ENCODE results near the gene UMOD.

DNA sequence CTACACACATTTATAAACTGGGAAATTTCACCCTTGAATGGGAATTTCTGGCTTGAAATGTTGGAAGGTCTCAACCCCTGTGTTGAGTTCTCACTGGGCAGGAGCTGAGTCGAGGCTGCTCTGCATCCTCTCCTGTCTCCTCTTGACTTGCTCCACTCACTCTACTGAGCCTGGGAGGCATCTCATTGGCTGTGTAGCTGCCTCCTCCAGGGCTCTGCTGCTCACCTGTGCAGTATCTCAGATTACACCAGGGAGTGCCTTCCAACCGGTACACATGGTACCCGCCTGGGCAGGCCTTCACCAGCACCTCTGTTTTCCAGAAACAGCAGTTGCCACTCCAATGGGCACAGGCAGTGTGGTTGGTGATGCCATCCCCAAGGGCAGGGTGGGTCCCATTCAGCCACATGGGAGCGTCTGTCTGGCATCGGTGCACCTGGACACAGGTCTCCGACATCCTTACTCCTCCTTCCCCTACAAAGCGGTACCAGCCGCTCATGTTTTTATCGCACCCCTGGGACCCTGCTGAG is 28.9 kb downstream of the UMOD start:
- TF ChIP-seq, protein P1, sequence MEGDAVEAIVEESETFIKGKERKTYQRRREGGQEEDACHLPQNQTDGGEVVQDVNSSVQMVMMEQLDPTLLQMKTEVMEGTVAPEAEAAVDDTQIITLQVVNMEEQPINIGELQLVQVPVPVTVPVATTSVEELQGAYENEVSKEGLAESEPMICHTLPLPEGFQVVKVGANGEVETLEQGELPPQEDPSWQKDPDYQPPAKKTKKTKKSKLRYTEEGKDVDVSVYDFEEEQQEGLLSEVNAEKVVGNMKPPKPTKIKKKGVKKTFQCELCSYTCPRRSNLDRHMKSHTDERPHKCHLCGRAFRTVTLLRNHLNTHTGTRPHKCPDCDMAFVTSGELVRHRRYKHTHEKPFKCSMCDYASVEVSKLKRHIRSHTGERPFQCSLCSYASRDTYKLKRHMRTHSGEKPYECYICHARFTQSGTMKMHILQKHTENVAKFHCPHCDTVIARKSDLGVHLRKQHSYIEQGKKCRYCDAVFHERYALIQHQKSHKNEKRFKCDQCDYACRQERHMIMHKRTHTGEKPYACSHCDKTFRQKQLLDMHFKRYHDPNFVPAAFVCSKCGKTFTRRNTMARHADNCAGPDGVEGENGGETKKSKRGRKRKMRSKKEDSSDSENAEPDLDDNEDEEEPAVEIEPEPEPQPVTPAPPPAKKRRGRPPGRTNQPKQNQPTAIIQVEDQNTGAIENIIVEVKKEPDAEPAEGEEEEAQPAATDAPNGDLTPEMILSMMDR (IDR thresholded peaks at IDR 0.05): no peak
- TF ChIP-seq POLR2AphosphoS5 (IDR thresholded peaks at IDR 0.05): no peak
